KMS-11 (cell line): ENCODE data around the gene AKT3.
"Not testable (repeated sequence)": the region's sequence is repeated elsewhere in the genome, so short reads cannot be mapped to it uniquely, and the experiment has no call there.

Experiments
- H2AFZ ChIP-seq: fragments of 200-600 bp; sonication (generic); 2 replicates; pipeline ENCODE4 v1.6.1; 2016; ENCODE audit warnings: antibody characterized with exemption, mixed run types, low read depth
- H3K27ac ChIP-seq: fragments of 200-600 bp; sonication (generic); 2 replicates; pipeline ENCODE4 v1.6.1; 2016; ENCODE audit warnings: mild to moderate bottlenecking, mixed run types
- H3K27me3 ChIP-seq: fragments of 200-600 bp; sonication (generic); 2 replicates; pipeline ENCODE4 v1.6.1; 2017; ENCODE audit warnings: mild to moderate bottlenecking, low read depth, mixed run types, moderate library complexity; ENCODE audit not compliant: insufficient read depth
- H3K36me3 ChIP-seq: fragments of 200-600 bp; sonication (generic); 2 replicates; pipeline ENCODE4 v1.6.1; 2017; ENCODE audit warnings: mild to moderate bottlenecking, mixed run types; ENCODE audit not compliant: insufficient read depth
- H3K4me1 ChIP-seq: fragments of 200-600 bp; sonication (generic); 2 replicates; pipeline ENCODE4 v1.6.1; 2016; ENCODE audit warnings: mild to moderate bottlenecking, low read depth, mixed run types; ENCODE audit not compliant: poor library complexity, severe bottlenecking
- H3K4me2 ChIP-seq: fragments of 200-600 bp; sonication (generic); 2 replicates; pipeline ENCODE4 v1.7.0; 2016; ENCODE audit warnings: mild to moderate bottlenecking, mixed run types
- H3K4me3 ChIP-seq: fragments of 200-600 bp; sonication (generic); IDR thresholded peaks from 2 replicates; pipeline ENCODE4 v1.6.1; 2017; ENCODE audit warnings: low read depth, low read length, mixed read lengths; ENCODE audit not compliant: insufficient read depth
- H3K79me2 ChIP-seq: fragments of 200-600 bp; sonication (generic); 2 replicates; pipeline ENCODE4 v1.6.1; 2016; ENCODE audit warnings: low read depth, mixed run types; ENCODE audit not compliant: insufficient read depth
- H3K9ac ChIP-seq: fragments of 200-600 bp; sonication (generic); 2 replicates; pipeline ENCODE4 v1.6.1; 2016; ENCODE audit warnings: mild to moderate bottlenecking, mixed run types
- H4K20me1 ChIP-seq: fragments of 200-600 bp; sonication (generic); 2 replicates; pipeline ENCODE4 v1.6.1; 2016; ENCODE audit warnings: mild to moderate bottlenecking, mixed run types; ENCODE audit not compliant: insufficient read depth
- TF ChIP-seq, protein P1 (sequence below): fragments of 200-600 bp; sonication (generic); conservative IDR thresholded peaks from 2 replicates; pipeline ENCODE4 v1.6.1; 2017; ENCODE audit warnings: low read depth, mild to moderate bottlenecking, antibody characterized with exemption, low read length, moderate library complexity, mixed read lengths

Gene AKT3

DNA sequence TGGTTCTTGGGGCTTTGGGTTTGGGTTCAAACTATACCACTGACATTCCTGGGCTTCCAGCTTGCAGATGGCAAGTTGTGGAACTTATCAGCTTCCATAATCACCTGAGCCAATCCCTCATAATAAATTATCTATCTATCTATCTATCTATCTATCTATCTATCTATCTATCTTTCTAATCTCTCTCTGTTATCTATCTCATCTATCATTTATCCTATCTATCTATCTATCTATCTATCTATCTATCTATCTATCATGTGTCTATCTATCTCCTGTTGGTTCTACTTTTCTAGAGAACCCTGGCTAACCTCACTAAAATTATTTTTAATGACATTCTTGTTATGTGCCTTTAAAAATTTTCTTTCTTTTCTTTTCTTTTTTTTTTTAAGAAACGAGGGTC lies 35.8 kb upstream of the AKT3 start:
- H4K20me1 ChIP-seq, result no peaks in the 10 kb centered on the region
- H3K4me2 ChIP-seq, result no peak overlapping the region
- H3K4me3 ChIP-seq, result no peak overlapping the region
- no peaks in the 10 kb centered on the region for H3K79me2 ChIP-seq
- H3K27ac ChIP-seq, result no peak overlapping the region
- H3K27me3 ChIP-seq, result no peaks in the 10 kb centered on the region
- no peak overlapping the region for H3K9ac ChIP-seq
- no peaks in the 10 kb centered on the region for H3K4me1 ChIP-seq
- H2AFZ ChIP-seq, result no peak overlapping the region
- H3K36me3 ChIP-seq, result no peaks in the 10 kb centered on the region
- TF ChIP-seq, protein P1, sequence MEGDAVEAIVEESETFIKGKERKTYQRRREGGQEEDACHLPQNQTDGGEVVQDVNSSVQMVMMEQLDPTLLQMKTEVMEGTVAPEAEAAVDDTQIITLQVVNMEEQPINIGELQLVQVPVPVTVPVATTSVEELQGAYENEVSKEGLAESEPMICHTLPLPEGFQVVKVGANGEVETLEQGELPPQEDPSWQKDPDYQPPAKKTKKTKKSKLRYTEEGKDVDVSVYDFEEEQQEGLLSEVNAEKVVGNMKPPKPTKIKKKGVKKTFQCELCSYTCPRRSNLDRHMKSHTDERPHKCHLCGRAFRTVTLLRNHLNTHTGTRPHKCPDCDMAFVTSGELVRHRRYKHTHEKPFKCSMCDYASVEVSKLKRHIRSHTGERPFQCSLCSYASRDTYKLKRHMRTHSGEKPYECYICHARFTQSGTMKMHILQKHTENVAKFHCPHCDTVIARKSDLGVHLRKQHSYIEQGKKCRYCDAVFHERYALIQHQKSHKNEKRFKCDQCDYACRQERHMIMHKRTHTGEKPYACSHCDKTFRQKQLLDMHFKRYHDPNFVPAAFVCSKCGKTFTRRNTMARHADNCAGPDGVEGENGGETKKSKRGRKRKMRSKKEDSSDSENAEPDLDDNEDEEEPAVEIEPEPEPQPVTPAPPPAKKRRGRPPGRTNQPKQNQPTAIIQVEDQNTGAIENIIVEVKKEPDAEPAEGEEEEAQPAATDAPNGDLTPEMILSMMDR, result no peak

DNA sequence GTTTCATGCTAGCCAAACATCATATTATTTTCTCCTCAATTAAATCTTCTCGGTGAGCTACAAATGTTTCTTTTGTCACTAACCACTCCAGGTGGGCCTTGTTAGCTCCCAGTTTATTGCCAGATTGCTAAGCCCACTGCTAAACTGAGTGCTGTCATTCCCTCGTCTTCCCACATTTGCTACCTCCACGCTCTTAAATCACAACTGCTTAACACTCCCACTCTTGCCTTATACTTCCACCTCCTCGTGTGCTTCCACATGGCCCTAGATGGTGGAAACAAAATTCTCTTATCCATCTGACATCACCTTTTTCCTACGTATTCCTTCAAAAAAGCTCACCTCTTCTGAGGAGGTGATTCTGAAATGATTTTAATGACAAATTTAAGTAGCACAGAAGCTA lies 34.6 kb upstream of the AKT3 start:
- TF ChIP-seq, protein P1, result no peak
- no peaks in the 10 kb centered on the region for H4K20me1 ChIP-seq

GRCh38 chr1:243883551-243883950 lies 33.5 kb upstream of the AKT3 start:
- H3K27ac ChIP-seq, result no peak overlapping the region
- no peak overlapping the region for H3K4me2 ChIP-seq
- TF ChIP-seq, protein P1, result no peak
- H3K4me1 ChIP-seq, result no peaks in the 10 kb centered on the region
- H3K79me2 ChIP-seq, result no peaks in the 10 kb centered on the region
- no peak overlapping the region for H3K9ac ChIP-seq
- no peaks in the 10 kb centered on the region for H3K36me3 ChIP-seq
- H3K4me3 ChIP-seq, result no peak overlapping the region
- no peaks in the 10 kb centered on the region for H4K20me1 ChIP-seq
- H2AFZ ChIP-seq, result no peak overlapping the region
- H3K27me3 ChIP-seq, result no peaks in the 10 kb centered on the region

More for the DNA sequence above, 34.6 kb upstream of the AKT3 start:
- Histone ChIP-seq H3K79me2 (no peaks in the 10 kb centered on the region), H3K27ac (no peak overlapping the region), H2AFZ (no peak overlapping the region), H3K36me3 (no peaks in the 10 kb centered on the region), H3K9ac (no peak overlapping the region), H3K27me3 (no peaks in the 10 kb centered on the region), H3K4me2 (no peak overlapping the region), H3K4me3 (no peak overlapping the region), H3K4me1 (no peaks in the 10 kb centered on the region)

GRCh38 chr1:243882276-243882675 lies 32.2 kb upstream of the AKT3 start:
- no peak overlapping the region for H3K27ac ChIP-seq
- H3K4me3 ChIP-seq, result no peak overlapping the region
- no peak overlapping the region for H3K4me2 ChIP-seq
- H3K79me2 ChIP-seq, result no peaks in the 10 kb centered on the region
- no peaks in the 10 kb centered on the region for H4K20me1 ChIP-seq
- no peaks in the 10 kb centered on the region for H3K27me3 ChIP-seq
- H3K4me1 ChIP-seq, result no peaks in the 10 kb centered on the region
- no peak overlapping the region for H3K9ac ChIP-seq
- no peaks in the 10 kb centered on the region for H3K36me3 ChIP-seq
- H2AFZ ChIP-seq, result no peak overlapping the region
- TF ChIP-seq, protein P1, result no peak

DNA sequence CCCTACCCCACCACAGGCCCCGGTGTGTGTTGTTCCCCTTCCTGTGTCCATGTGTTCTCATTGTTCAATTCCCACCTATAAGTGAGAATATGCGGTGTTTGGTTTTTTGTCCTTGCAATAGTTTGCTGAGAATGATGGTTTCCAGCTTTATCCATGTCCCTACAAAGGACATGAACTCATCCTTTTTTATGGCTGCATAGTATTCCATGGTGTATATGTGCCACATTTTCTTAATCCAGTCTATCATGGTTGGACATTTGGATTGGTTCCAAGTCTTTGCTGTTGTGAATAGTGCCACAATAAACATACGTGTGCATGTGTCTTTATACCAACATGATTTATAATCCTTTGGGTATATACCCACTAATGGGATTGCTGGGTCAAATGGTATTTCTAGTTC lies 27.0 kb upstream of the AKT3 start:
- H3K27ac ChIP-seq, H4K20me1 ChIP-seq, H3K79me2 ChIP-seq, H3K4me1 ChIP-seq, H3K27me3 ChIP-seq, H3K9ac ChIP-seq, H3K4me2 ChIP-seq, H2AFZ ChIP-seq, H3K36me3 ChIP-seq, H3K4me3 ChIP-seq: not testable (repeated sequence)
